Activated T-helper 9 cell treated with anti-CD3 and anti-CD28 coated beads, Interleukin-2, amount 50 U/mL, for 16 hours (primary cell): Measurements from ENCODE around the gene KRT74.

ENCODE experiments used
- DNase-seq: peaks from one replicate; pipeline ENCODE4 v3.0.0-alpha.2; 2020; ENCODE audit warnings: low read depth

KRT74 gene

DNA sequence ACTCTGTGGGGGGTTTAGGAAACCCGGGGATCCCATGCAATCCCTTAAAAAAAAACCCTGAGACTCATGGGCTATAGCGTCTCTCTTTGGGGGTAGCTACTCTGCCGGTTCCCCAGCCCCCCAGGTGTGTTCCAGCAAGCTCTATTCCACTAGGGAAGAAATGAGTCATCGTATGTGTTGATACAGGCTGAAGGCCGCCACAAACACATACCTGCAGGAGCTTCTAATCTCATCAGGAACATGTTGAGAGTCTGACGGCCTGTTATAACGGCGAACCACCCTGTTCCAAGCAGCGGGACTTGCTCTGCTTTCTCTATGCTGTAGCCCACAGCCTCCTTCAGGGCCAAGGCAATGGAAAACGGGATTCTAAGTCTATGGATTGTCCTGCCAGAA, 52.5 kb downstream of the KRT74 start:
- no peak for DNase-seq

DNA sequence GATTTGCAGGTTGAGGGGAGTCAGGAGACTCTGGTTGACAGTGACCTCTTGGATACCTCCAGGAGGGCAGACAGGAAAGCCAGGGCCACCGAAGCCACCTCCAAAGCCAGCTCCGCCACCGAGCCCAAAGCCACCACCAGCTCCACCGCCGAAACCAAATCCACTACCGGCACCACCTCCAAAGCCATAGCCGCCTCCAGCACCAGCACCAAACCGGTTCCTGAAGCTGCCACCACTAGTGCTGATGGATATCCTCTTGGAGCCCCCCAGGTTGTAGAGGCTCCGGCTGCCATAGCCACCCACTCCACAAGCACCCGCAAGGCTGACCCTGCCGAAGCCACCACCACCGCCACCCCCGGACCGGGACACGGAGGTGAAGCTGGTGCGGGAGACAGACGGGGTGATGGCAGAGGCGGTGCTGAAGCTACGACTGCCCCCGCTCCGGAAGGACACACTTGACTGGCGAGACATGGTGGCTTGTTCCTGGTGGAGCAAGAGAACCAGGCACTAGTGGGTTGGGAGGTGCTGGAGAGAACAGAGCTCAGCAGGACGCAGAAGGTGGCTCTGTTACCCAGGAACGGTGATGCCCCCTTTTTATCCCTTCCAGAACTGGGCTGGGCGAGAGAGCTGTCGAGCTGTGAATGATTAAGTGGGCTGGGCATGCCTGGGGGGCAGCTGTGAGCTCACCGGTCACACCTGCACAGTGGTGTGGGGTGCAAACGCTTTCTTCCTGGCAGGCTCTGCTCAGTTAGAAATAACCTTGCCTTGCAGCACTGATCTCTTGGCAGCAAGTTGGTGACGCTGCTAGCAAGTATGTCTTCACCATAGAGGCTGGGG, 53.6 kb downstream of the KRT74 start, which contains the start of gene KRT5:
KRT5 (minus strand) TSS at position 569 of the 837 bp plus-strand sequence; CDS start at position 471, 98 bp downstream.
- DNase-seq, result no peak

DNA sequence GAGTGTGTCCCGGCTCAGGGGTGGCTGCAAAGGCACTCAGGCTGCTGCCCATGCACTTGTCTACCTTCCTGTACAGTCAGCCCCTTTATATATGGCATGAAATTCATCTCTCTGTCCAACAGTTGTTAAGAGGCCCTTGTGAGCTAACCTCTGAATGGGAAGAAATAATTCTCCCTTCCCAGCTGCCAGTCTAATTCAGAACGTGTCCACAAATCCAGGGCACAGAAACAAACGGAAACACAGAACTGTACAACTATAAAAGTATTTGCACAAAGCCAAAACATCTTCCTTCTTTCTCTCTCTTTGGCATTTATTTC, 54.3 kb downstream of the KRT74 start:
- DNase-seq, result no peak

DNA sequence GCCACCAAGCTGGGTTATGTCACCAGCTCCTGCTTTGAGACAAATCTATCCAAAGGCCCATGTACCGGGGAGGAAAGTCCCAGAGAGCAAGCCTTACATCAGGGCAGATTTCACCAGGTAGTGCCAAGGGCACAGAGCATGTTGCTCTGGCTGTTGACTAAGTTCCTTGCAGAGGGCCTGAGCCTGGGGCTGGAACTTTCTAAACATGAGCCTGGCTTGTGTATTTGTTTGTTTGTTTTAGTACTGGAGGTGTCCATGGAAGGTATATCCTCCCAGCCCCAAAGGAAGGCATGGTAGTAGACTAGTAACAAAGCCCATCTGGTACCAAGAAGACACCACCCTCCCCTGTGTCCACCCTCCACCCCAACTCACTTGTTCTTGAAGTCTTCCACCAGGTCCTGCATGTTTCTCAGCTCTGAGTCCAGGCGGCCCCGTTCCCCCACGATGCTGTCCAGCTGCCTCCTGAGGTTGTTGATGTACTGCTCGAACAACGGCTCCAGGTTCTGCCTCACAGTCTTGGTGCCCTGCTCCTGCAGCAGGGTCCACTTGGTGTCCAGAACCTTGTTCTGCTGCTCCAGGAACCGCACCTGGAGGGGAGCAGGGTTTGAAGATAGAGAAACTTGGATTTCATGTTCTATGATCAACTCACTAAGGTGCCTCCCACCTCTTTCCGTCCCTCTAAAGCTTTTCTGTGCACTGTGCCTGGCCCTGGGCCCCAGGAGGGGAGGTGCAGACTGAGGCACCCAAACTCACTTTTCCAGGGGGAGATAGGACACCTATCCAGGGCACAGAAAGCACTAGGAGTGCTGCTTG, 54.9 kb downstream of the KRT74 start:
- DNase-seq, result no peak

DNA sequence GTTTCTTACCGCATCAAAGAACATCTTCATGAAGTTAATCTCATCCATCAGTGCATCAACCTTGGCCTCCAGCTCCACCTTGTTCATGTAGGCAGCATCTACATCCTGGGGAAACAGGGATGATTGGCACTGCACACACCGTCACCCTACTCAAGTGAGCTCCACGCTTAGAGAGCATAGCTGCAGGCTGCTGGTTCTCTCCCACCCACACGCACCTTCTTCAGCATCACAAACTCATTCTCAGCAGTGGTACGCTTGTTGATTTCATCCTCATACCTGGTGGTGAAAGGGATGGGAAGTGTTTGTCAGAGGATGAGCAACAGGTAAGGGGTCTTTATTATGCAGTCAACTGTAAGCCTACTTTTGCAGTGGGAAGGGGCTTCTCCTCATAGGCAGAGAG, 55.8 kb downstream of the KRT74 start:
- no peak for DNase-seq

DNA sequence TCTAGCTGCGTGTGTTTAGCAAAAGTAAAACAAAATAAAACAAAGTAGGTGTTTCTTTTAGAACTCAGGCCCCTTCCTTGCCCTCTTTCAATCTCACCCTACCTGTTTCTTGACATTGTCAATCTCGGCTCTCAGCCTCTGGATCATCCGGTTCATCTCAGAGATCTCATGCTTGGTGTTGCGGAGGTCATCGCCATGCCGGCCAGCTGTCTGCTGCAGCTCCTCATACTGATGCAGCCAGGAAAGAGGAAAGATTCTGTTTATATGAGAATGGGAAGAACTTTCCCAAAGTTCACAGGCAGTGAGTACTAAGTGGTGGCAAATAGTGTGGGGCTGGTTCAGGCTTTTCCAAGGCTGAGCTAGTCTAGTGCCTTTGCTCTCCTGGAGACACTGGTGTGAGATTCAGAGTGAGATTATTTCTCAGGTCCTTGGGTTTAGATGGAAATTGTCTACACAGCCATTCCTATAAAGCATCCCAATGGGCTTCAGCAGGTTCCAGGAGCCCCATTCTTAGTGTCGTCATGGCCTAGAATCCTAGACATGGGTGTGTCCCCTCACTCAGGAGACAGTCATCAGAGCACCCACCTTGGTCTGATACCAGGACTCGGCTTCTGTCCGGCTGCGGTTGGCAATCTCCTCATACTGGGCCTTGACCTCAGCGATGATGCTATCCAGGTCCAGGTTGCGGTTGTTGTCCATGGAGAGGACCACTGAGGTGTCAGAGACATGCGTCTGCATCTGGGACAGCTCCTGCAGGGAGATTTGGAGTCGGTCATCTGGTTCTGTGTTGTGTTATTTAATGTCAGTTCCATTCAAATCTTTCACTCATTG, 56.4 kb downstream of the KRT74 start:
- DNase-seq, result no peak

DNA sequence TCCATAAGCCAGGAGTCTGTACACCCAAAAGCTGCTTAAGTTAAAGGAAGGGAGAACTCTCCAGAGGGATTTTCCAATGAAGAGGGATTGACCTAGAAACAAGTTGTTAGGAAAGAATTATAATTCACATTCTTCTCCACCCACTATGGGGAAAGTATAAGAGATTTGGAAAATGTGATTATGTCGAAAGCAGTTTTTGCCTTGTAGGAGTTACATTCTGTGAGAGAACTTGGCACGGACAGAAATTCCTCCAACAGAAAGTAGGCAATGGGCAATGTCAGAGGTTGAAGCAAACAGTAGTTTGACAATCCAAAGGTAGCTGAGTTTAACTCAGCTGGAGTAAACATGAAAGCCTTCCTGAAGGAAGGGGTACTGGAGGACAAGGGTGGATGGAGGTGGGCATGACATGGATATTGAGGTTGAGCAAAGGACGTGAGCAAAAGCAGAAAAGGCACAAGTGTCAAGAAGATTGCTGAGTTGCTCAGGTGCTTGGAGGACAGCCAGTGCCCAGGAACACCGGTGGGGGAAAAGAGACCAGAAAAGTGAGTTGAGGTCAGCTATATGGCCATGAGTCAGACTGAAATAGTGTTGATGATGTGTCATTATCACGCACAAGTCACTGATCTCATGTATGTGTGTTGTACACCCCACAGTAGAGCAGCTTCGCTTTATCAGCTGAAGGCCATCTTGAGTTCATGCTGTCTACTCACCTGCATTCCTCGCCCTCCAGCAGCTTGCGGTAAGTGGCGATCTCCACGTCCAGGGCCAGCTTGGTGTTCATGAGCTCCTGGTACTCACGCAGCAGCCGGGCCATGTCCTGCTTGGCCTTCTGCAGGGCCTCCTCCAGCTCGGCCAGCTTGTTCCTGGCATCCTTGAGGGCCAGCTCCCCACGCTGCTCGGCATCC, 57.5 kb downstream of the KRT74 start:
- DNase-seq, result no peak
